Neural crest cell (in vitro differentiated cells): ENCODE data around the gene SLC6A19. TPM values are rescaled to one million over a fixed set of nuclear protein-coding genes. Genes with fewer than 3 reads are reported as not detected.

Experiments
- DNase-seq: peaks from one replicate; pipeline ENCODE4 v3.0.0; 2021; ENCODE audit warnings: low read depth, mixed read lengths, low spot score
- H3K27ac Mint-ChIP-seq: one replicate; pipeline ENCODE4 v1.8.0; 2021; ENCODE audit warnings: mild to moderate bottlenecking, mixed read lengths; ENCODE audit not compliant: unreplicated experiment
- H3K27me3 Mint-ChIP-seq: 2 replicates; pipeline ENCODE4 v1.8.0; 2021; ENCODE audit warnings: low read depth, mild to moderate bottlenecking, mixed read lengths
- H3K36me3 Mint-ChIP-seq: 2 replicates; pipeline ENCODE4 v1.8.0; 2021; ENCODE audit warnings: low read depth, mild to moderate bottlenecking, mixed read lengths
- H3K4me1 Mint-ChIP-seq: 2 replicates; pipeline ENCODE4 v1.8.0; 2021; ENCODE audit warnings: mixed read lengths
- H3K4me3 Mint-ChIP-seq: one replicate; pipeline ENCODE4 v1.8.0; 2021; ENCODE audit warnings: mild to moderate bottlenecking, mixed read lengths
- H3K9me3 Mint-ChIP-seq: 2 replicates; pipeline ENCODE4 v1.8.0; 2021; ENCODE audit warnings: mixed read lengths
- CTCF ChIP-seq: fragments of 200-600 bp; sonication (generic); conservative IDR thresholded peaks from 2 replicates; pipeline ENCODE4 v1.5.0; 2021; ENCODE audit warnings: antibody characterized with exemption, mild to moderate bottlenecking
- total RNA-seq: library from RNA; stranded (reverse); gene quantifications from 2 replicates; pipeline ENCODE4 v1.2.1, GENCODE V29; 2021

SLC6A19 gene
- total RNA-seq, 1 donor from 2014 or later: not detected

- Mint-ChIP-seq H3K4me3 (no peak overlapping the region), H3K4me1 (peaks cover 15% of the 10 kb centered on the region), H3K9me3 (peaks cover 4% of the 10 kb centered on the region), H3K36me3 (no peaks in the 10 kb centered on the region), H3K27me3 (peaks cover 28% of the 10 kb centered on the region), H3K27ac (no peak overlapping the region)
- TF ChIP-seq CTCF: no peak
- no peak for DNase-seq
Measured at GRCh38 chr5:1194378-1194777, 7.0 kb upstream of the SLC6A19 start.

GRCh38 chr5:1195439-1195838 lies 6.0 kb upstream of the SLC6A19 start:
- peaks cover 22% of the 10 kb centered on the region for H3K27me3 Mint-ChIP-seq
- H3K36me3 Mint-ChIP-seq: no peaks in the 10 kb centered on the region
- DNase-seq: no peak
- no peak overlapping the region for H3K27ac Mint-ChIP-seq
- TF ChIP-seq CTCF: no peak
- H3K9me3 Mint-ChIP-seq: peaks cover 4% of the 10 kb centered on the region
- H3K4me1 Mint-ChIP-seq: peaks cover 10% of the 10 kb centered on the region
- no peak overlapping the region for H3K4me3 Mint-ChIP-seq

GRCh38 chr5:1195916-1196315 lies 5.5 kb upstream of the SLC6A19 start:
- DNase-seq: no peak
- H3K4me3 Mint-ChIP-seq: no peak overlapping the region
- H3K9me3 Mint-ChIP-seq: peaks cover 4% of the 10 kb centered on the region
- H3K27me3 Mint-ChIP-seq: peaks cover 17% of the 10 kb centered on the region
- TF ChIP-seq CTCF: no peak
- H3K27ac Mint-ChIP-seq: no peak overlapping the region
- peaks cover 5% of the 10 kb centered on the region for H3K4me1 Mint-ChIP-seq
- no peaks in the 10 kb centered on the region for H3K36me3 Mint-ChIP-seq

GRCh38 chr5:1196562-1196961 lies 4.8 kb upstream of the SLC6A19 start:
- no peak for DNase-seq
- TF ChIP-seq CTCF: no peak
- no peak overlapping the region for H3K4me3 Mint-ChIP-seq
- H3K4me1 Mint-ChIP-seq: peaks cover 3% of the 10 kb centered on the region
- no peaks in the 10 kb centered on the region for H3K36me3 Mint-ChIP-seq
- peaks cover 4% of the 10 kb centered on the region for H3K9me3 Mint-ChIP-seq
- peaks cover 15% of the 10 kb centered on the region for H3K27me3 Mint-ChIP-seq
- no peak overlapping the region for H3K27ac Mint-ChIP-seq

- Mint-ChIP-seq H3K9me3 (peaks cover 4% of the 10 kb centered on the region), H3K36me3 (no peaks in the 10 kb centered on the region), H3K27ac (no peak overlapping the region), H3K4me3 (no peak overlapping the region), H3K27me3 (peaks cover 10% of the 10 kb centered on the region), H3K4me1 (peaks cover 3% of the 10 kb centered on the region)
- TF ChIP-seq CTCF: no peak
- no peak for DNase-seq
Measured at GRCh38 chr5:1197876-1198666, 3.3 kb upstream of the SLC6A19 start.
